ENCODE data around the gene CDK2. TPM values are rescaled to one million over a fixed set of nuclear protein-coding genes. Genes with fewer than 3 reads are reported as not detected.
A peak's percentile ranks its signal among the peaks of the same experiment; 100 is the strongest.

The CDK2 gene
- 40.0 and 42.5 TPM in 2 replicates for total RNA-seq (2012; rRNA removed)
- polyA plus RNA-seq (2012; rRNA removed) = 61.7 and 101 TPM in 2 replicates
- 17.6 and 38.8 TPM in 2 replicates for polyA plus RNA-seq (2012; cell fraction: cytosol; rRNA removed)
- polyA plus RNA-seq (2012; cell fraction: nucleus; rRNA removed; ENCODE audit: low replicate concordance) = 78.5 and 151 TPM in 2 replicates
- Bru-seq, nascent RNA = percentile 65 among the genes with signal in this experiment
- BruChase-seq, experiment 1, labeled RNA remaining after a 6-hour chase = percentile 81 among the genes with signal in this experiment
- BruChase-seq, experiment 2, labeled RNA remaining after a 2-hour chase = percentile 70 among the genes with signal in this experiment
- long read RNA-seq, transcript CDK2-201 (7 exons, 2,296 nt) = major isoform, 15 of 20 reads
- long read RNA-seq, partial matches to known transcripts = 2 of 20 reads
- long read RNA-seq, other reads (novel, unspliced or antisense) = 2 of 20 reads

- peak within 1 kb of the TSS; percentile 26; the same call in 1 of the 2 replicates for H2BK120ac ChIP-seq (ENCODE audit: low read depth, low read length)
- peak within 1 kb of the TSS; percentile 86 for H4K91ac ChIP-seq (ENCODE audit: insufficient read depth, low read depth, low read length)
- no peaks in the 10 kb centered on the region for H4K20me1 ChIP-seq (ENCODE audit: insufficient read depth, low read length)
- H3K36me3 ChIP-seq (ENCODE audit: control insufficient read depth, insufficient read depth, low read length) = peaks cover 5% of the 10 kb centered on the region
- intact Hi-C loops (cut with micrococcal nuclease) (no loop called here), in situ Hi-C loops (cut with MboI; ENCODE audit: low sequenced_read_pairs) (no loop called here), dilution Hi-C loops (cut with HindIII; ENCODE audit: low sequenced_read_pairs, unreplicated experiment) (no loop called here)
- peak within 1 kb of the TSS; percentile 60 for H3K27ac ChIP-seq (ENCODE audit: insufficient read depth, low read length)
- DNase-seq (peak; percentile 65), ATAC-seq (ENCODE audit: low read depth) (peak; percentile 99)
- H2AFZ ChIP-seq (replicated peaks; ENCODE audit: low read length, poor library complexity) = peak within 1 kb of the TSS; percentile 95
- peak within 1 kb of the TSS; percentile 95 for H3K4me2 ChIP-seq (ENCODE audit: low read depth, low read length)
- no peaks in the 10 kb centered on the region for H3K27me3 ChIP-seq (ENCODE audit: control insufficient read depth, insufficient read depth, low read length)
- H3K79me1 ChIP-seq (ENCODE audit: low read depth in 1 of 2, low read length in 2 of 2) = peaks cover 10 to 51% of the 10 kb centered on the region in 2 experiments; a peak in 3 of 4 replicates
- peak within 1 kb of the TSS; percentile 93 for H2AK9ac ChIP-seq (replicated peaks; ENCODE audit: low read depth, low read length, poor library complexity)
- CTCF ChIA-PET = interaction anchor here (0.6 kb wide), 1 partner anchor 36 kb away, joined by 5 read pairs; no protein-coding TSS in a partner anchor
- peak within 1 kb of the TSS; percentile 88 for H3K23ac ChIP-seq (ENCODE audit: low read depth, low read length)
- H3K9me3 ChIP-seq (ENCODE audit: control insufficient read depth, insufficient read depth, low read length) = no peaks in the 10 kb centered on the region
- peaks cover 10% of the 10 kb centered on the region; the same call in 1 of the 2 replicates for H3K9me1 ChIP-seq (ENCODE audit: insufficient read depth, low read length)
- peak within 1 kb of the TSS; percentile 40 for H3K9ac ChIP-seq (ENCODE audit: low read depth, low read length)
- H2BK5ac ChIP-seq (ENCODE audit: low read depth, low read length, poor library complexity, severe bottlenecking) = peak within 1 kb of the TSS; percentile 67
- TF ChIP-seq RCOR1 (IDR thresholded peaks at IDR 0.05; ENCODE audit: insufficient replicate concordance, low read length) (no peak), CEBPB (IDR thresholded peaks at IDR 0.05; ENCODE audit: low read depth, low read length) (no peak), NFE2L2 (IDR thresholded peaks at IDR 0.05; ENCODE audit: low read depth, low read length) (no peak), FOS (IDR thresholded peaks at IDR 0.05; ENCODE audit: low read depth, low read length) (no peak), CHD1 (IDR thresholded peaks at IDR 0.05; ENCODE audit: low read depth, low read length) (peak; percentile 73; the same call in 1 of the 2 replicates), MXI1 (IDR thresholded peaks at IDR 0.05; ENCODE audit: borderline replicate concordance, low read depth, low read length) (no peak), SMC3 (IDR thresholded peaks at IDR 0.05; ENCODE audit: low read depth, low read length) (no peak), MAFK (IDR thresholded peaks at IDR 0.05; ENCODE audit: low read depth, low read length) (no peak), CTCF (conservative IDR thresholded peaks at IDR 0.05; ENCODE audit: low read depth, low read length) (no peak), POLR2A (IDR thresholded peaks at IDR 0.05; ENCODE audit: low read depth, low read length) (peak; percentile 82), BHLHE40 (IDR thresholded peaks at IDR 0.05; ENCODE audit: low read depth, low read length) (no peak; the same call in 1 of the 2 replicates), MAZ (IDR thresholded peaks at IDR 0.05; ENCODE audit: borderline replicate concordance, low read depth, low read length) (peak; percentile 63; the same call in 1 of the 2 replicates)
- H3K14ac ChIP-seq (replicated peaks; ENCODE audit: low read depth, low read length) = peak within 1 kb of the TSS; percentile 93
- POLR2A ChIA-PET (ENCODE audit: unreplicated experiment) = no interaction called here
- no TSS peak for BruUV-seq (replicated peaks)
- no peak within 1 kb of the TSS for H2BK20ac ChIP-seq (ENCODE audit: low read depth, low read length)
- peak within 1 kb of the TSS; percentile 47 for H4K5ac ChIP-seq (ENCODE audit: low read depth, low read length)
- WGBS, 2 experiments (ENCODE audit: extremely low coverage in 2 of 2, insufficient read length in 1 of 2) = 0% methylated on average over 17 of the region's 45 CpGs; no CpG with 5 or more reads in 1 of the 2 experiments
- peak within 1 kb of the TSS; percentile 63 for H3K4me3 ChIP-seq (ENCODE audit: insufficient read depth, low read depth, low read length)
- peak within 1 kb of the TSS; percentile 25; the same call in 1 of the 2 replicates for H3K56ac ChIP-seq (ENCODE audit: extremely low read depth, insufficient read depth, low read length)
- H3K4me1 ChIP-seq (ENCODE audit: control insufficient read depth, insufficient read depth, low read length) = peaks cover 13% of the 10 kb centered on the region
- peak within 1 kb of the TSS; percentile 31; the same call in 1 of the 2 replicates for H3K18ac ChIP-seq (ENCODE audit: low read depth, low read length)
- H2BK15ac ChIP-seq (ENCODE audit: low read depth, low read length) = 0 out of 3 replicates have a peak within 1 kb of the TSS, but pooled peaks have one; percentile 65
- H2AK5ac ChIP-seq (ENCODE audit: low read depth, low read length) = peak within 1 kb of the TSS; percentile 12
- H3K4ac ChIP-seq (ENCODE audit: low read depth, low read length) = peak within 1 kb of the TSS; percentile 77
- H4K8ac ChIP-seq (ENCODE audit: low read depth in 2 of 2, low read length in 2 of 2) = peak within 1 kb of the TSS; percentile 85 to 86
Observed at GRCh38 chr12:55966408-55967281, at the start of gene CDK2. Gene CDK2, plus strand, starts transcription at chr12:55966830. Its CDS starts 179 bp downstream, at chr12:55967009.
